Astrocyte (in vitro differentiated cells and primary cell): ENCODE measurements around the gene MORN4.
"Not testable (repeated sequence)": the region's sequence is repeated elsewhere in the genome, so short reads cannot be mapped to it uniquely, and the experiment has no call there.

Source experiments
- EZH2 ChIP-seq: IDR thresholded peaks from 2 replicates; pipeline ENCODE4 v1.6.1; 2012; ENCODE audit warnings: mild to moderate bottlenecking, low read length, inconsistent platforms; ENCODE audit not compliant: insufficient read depth
- TF ChIP-seq, protein P1 (sequence below): IDR thresholded peaks from 2 replicates; pipeline ENCODE4 v1.5.1; 2011; ENCODE audit warnings: low read depth, mild to moderate bottlenecking, inconsistent platforms, low read length, moderate library complexity; ENCODE audit not compliant: insufficient read depth

DNA sequence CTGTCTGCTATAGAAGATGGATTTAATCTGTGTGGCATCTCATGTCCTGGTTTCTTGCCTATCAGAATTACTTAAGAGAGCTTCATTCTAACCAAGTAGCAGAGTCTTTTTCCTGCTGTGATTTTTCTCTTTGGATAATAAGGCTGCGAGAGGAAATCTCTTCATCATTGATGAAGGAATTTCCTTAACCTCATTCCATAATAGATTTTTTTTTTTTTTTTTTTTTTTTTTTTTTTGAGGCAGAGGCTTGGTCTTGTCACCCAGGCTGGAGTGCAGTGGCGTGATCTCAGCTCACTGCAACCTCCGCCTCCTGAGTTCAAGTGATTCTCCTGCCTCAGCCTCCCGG, 16.1 kb upstream of the MORN4 start:
- TF ChIP-seq, protein P1, sequence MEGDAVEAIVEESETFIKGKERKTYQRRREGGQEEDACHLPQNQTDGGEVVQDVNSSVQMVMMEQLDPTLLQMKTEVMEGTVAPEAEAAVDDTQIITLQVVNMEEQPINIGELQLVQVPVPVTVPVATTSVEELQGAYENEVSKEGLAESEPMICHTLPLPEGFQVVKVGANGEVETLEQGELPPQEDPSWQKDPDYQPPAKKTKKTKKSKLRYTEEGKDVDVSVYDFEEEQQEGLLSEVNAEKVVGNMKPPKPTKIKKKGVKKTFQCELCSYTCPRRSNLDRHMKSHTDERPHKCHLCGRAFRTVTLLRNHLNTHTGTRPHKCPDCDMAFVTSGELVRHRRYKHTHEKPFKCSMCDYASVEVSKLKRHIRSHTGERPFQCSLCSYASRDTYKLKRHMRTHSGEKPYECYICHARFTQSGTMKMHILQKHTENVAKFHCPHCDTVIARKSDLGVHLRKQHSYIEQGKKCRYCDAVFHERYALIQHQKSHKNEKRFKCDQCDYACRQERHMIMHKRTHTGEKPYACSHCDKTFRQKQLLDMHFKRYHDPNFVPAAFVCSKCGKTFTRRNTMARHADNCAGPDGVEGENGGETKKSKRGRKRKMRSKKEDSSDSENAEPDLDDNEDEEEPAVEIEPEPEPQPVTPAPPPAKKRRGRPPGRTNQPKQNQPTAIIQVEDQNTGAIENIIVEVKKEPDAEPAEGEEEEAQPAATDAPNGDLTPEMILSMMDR, result not testable (repeated sequence)
- not testable (repeated sequence) for TF ChIP-seq EZH2
